Stimulated activated naive CD8-positive, alpha-beta T cell treated with anti-CD3 and anti-CD28 coated beads, Interleukin-15, Interleukin-2, amounts not matched to agents 100 ng/mL and 50 ng/mL, for 24 hours (primary cell): Measurements from ENCODE around the gene OMD.

ENCODE experiments used
- H3K27ac Mint-ChIP-seq: one replicate; pipeline ENCODE4 v1.8.0; 2021; ENCODE audit warnings: mild to moderate bottlenecking, mixed read lengths
- H3K27me3 Mint-ChIP-seq: one replicate; pipeline ENCODE4 v1.8.0; 2021; ENCODE audit warnings: mixed read lengths
- H3K36me3 Mint-ChIP-seq: one replicate; pipeline ENCODE4 v1.8.0; 2021; ENCODE audit warnings: low read depth, mixed read lengths
- H3K4me1 Mint-ChIP-seq: one replicate; pipeline ENCODE4 v1.8.0; 2021; ENCODE audit warnings: low read depth, mixed read lengths
- H3K4me3 Mint-ChIP-seq: one replicate; pipeline ENCODE4 v1.8.0; 2021; ENCODE audit warnings: mild to moderate bottlenecking, mixed read lengths
- H3K9me3 Mint-ChIP-seq: one replicate; pipeline ENCODE4 v1.8.0; 2021; ENCODE audit warnings: mixed read lengths

Gene OMD

GRCh38 chr9:92402360-92402759, 21.9 kb downstream of the OMD start:
- no peaks in the 10 kb centered on the region for H3K27me3 Mint-ChIP-seq

GRCh38 chr9:92397853-92398252, 26.4 kb downstream of the OMD start:
- Mint-ChIP-seq H3K9me3 (no peaks in the 10 kb centered on the region), H3K4me1 (peaks cover 11% of the 10 kb centered on the region), H3K36me3 (peaks cover 4% of the 10 kb centered on the region), H3K4me3 (no peak overlapping the region), H3K27ac (no peak overlapping the region), H3K27me3 (no peaks in the 10 kb centered on the region)

More at GRCh38 chr9:92402360-92402759, 21.9 kb downstream of the OMD start:
- Mint-ChIP-seq H3K27ac (no peak overlapping the region), H3K4me1 (peaks cover 42% of the 10 kb centered on the region), H3K4me3 (no peak overlapping the region), H3K9me3 (no peaks in the 10 kb centered on the region), H3K36me3 (peaks cover 11% of the 10 kb centered on the region)

- Mint-ChIP-seq H3K4me1 (no peaks in the 10 kb centered on the region), H3K27ac (no peak overlapping the region), H3K9me3 (no peaks in the 10 kb centered on the region), H3K4me3 (no peak overlapping the region), H3K27me3 (no peaks in the 10 kb centered on the region), H3K36me3 (peaks cover 4% of the 10 kb centered on the region)
Measured at GRCh38 chr9:92395617-92396016, 28.7 kb downstream of the OMD start.

- Mint-ChIP-seq H3K4me1 (no peaks in the 10 kb centered on the region), H3K4me3 (no peak overlapping the region), H3K27me3 (no peaks in the 10 kb centered on the region), H3K36me3 (no peaks in the 10 kb centered on the region), H3K9me3 (no peaks in the 10 kb centered on the region), H3K27ac (no peak overlapping the region)
Measured at GRCh38 chr9:92393686-92394085, 30.6 kb downstream of the OMD start.

GRCh38 chr9:92392690-92393089, 31.6 kb downstream of the OMD start:
- Mint-ChIP-seq H3K27me3 (no peaks in the 10 kb centered on the region), H3K36me3 (no peaks in the 10 kb centered on the region), H3K4me1 (no peaks in the 10 kb centered on the region)

GRCh38 chr9:92385953-92386352, 38.3 kb downstream of the OMD start:
- Mint-ChIP-seq H3K9me3 (no peaks in the 10 kb centered on the region), H3K27ac (no peak overlapping the region), H3K27me3 (no peaks in the 10 kb centered on the region), H3K4me1 (peaks cover 4% of the 10 kb centered on the region), H3K36me3 (peaks cover 10% of the 10 kb centered on the region), H3K4me3 (no peak overlapping the region)

More at GRCh38 chr9:92392690-92393089, 31.6 kb downstream of the OMD start:
- no peaks in the 10 kb centered on the region for H3K9me3 Mint-ChIP-seq
- no peak overlapping the region for H3K27ac Mint-ChIP-seq
- no peak overlapping the region for H3K4me3 Mint-ChIP-seq

- H3K9me3 Mint-ChIP-seq = no peaks in the 10 kb centered on the region
- no peak overlapping the region for H3K27ac Mint-ChIP-seq
- peaks cover 15% of the 10 kb centered on the region for H3K36me3 Mint-ChIP-seq
- H3K4me3 Mint-ChIP-seq = no peak overlapping the region
- no peaks in the 10 kb centered on the region for H3K27me3 Mint-ChIP-seq
- peaks cover 4% of the 10 kb centered on the region for H3K4me1 Mint-ChIP-seq
Measured at GRCh38 chr9:92385477-92385876, 38.8 kb downstream of the OMD start.

- Mint-ChIP-seq H3K4me1 (peaks cover 4% of the 10 kb centered on the region), H3K36me3 (peaks cover 17% of the 10 kb centered on the region), H3K27ac (no peak overlapping the region), H3K4me3 (no peak overlapping the region), H3K9me3 (no peaks in the 10 kb centered on the region), H3K27me3 (no peaks in the 10 kb centered on the region)
Measured at GRCh38 chr9:92385001-92385400, 39.3 kb downstream of the OMD start.

- H3K9me3 Mint-ChIP-seq = no peaks in the 10 kb centered on the region
- peaks cover 20% of the 10 kb centered on the region for H3K36me3 Mint-ChIP-seq
- peaks cover 4% of the 10 kb centered on the region for H3K4me1 Mint-ChIP-seq
- H3K4me3 Mint-ChIP-seq = no peak overlapping the region
- H3K27me3 Mint-ChIP-seq = no peaks in the 10 kb centered on the region
- H3K27ac Mint-ChIP-seq = no peak overlapping the region
Measured at GRCh38 chr9:92384375-92384774, 39.9 kb downstream of the OMD start.

- Mint-ChIP-seq H3K27me3 (no peaks in the 10 kb centered on the region), H3K27ac (no peak overlapping the region), H3K9me3 (no peaks in the 10 kb centered on the region), H3K36me3 (peaks cover 22% of the 10 kb centered on the region), H3K4me3 (no peak overlapping the region), H3K4me1 (peaks cover 12% of the 10 kb centered on the region)
Measured at GRCh38 chr9:92381775-92382174, 42.5 kb downstream of the OMD start.

- H3K4me1 Mint-ChIP-seq = peaks cover 8% of the 10 kb centered on the region
- peaks cover 8% of the 10 kb centered on the region for H3K9me3 Mint-ChIP-seq
- no peak overlapping the region for H3K4me3 Mint-ChIP-seq
- H3K36me3 Mint-ChIP-seq = peaks cover 32% of the 10 kb centered on the region
- H3K27me3 Mint-ChIP-seq = no peaks in the 10 kb centered on the region
- no peak overlapping the region for H3K27ac Mint-ChIP-seq
Measured at GRCh38 chr9:92380603-92381002, 43.7 kb downstream of the OMD start.

- Mint-ChIP-seq H3K9me3 (peaks cover 18% of the 10 kb centered on the region), H3K27me3 (no peaks in the 10 kb centered on the region), H3K4me3 (no peak overlapping the region), H3K4me1 (peaks cover 8% of the 10 kb centered on the region), H3K27ac (no peak overlapping the region), H3K36me3 (peaks cover 45% of the 10 kb centered on the region)
Measured at GRCh38 chr9:92378865-92379560, 45.3 kb downstream of the OMD start.

- H3K27ac Mint-ChIP-seq = no peak overlapping the region
- peaks cover 48% of the 10 kb centered on the region for H3K36me3 Mint-ChIP-seq
- H3K4me1 Mint-ChIP-seq = peaks cover 8% of the 10 kb centered on the region
- peaks cover 19% of the 10 kb centered on the region for H3K9me3 Mint-ChIP-seq
- no peaks in the 10 kb centered on the region for H3K27me3 Mint-ChIP-seq
- no peak overlapping the region for H3K4me3 Mint-ChIP-seq
Measured at GRCh38 chr9:92377876-92378275, 46.4 kb downstream of the OMD start.

- H3K9me3 Mint-ChIP-seq = peaks cover 31% of the 10 kb centered on the region
- H3K4me3 Mint-ChIP-seq = no peak overlapping the region
- peaks cover 54% of the 10 kb centered on the region for H3K36me3 Mint-ChIP-seq
- H3K27me3 Mint-ChIP-seq = no peaks in the 10 kb centered on the region
- H3K4me1 Mint-ChIP-seq = no peaks in the 10 kb centered on the region
- H3K27ac Mint-ChIP-seq = no peak overlapping the region
Measured at GRCh38 chr9:92373167-92373566, 51.1 kb downstream of the OMD start.

GRCh38 chr9:92369075-92369474, 55.2 kb downstream of the OMD start:
- Mint-ChIP-seq H3K36me3 (peaks cover 47% of the 10 kb centered on the region), H3K27ac (no peak overlapping the region), H3K9me3 (peaks cover 13% of the 10 kb centered on the region), H3K4me1 (no peaks in the 10 kb centered on the region), H3K4me3 (no peak overlapping the region), H3K27me3 (no peaks in the 10 kb centered on the region)
